ENCODE results near the gene HLCS. TPM values are rescaled to one million over a fixed set of nuclear protein-coding genes. Genes with fewer than 3 reads are reported as not detected.

The HLCS gene
- total RNA-seq, 1 donor from 2014 or later: 10.3 TPM

DNA sequence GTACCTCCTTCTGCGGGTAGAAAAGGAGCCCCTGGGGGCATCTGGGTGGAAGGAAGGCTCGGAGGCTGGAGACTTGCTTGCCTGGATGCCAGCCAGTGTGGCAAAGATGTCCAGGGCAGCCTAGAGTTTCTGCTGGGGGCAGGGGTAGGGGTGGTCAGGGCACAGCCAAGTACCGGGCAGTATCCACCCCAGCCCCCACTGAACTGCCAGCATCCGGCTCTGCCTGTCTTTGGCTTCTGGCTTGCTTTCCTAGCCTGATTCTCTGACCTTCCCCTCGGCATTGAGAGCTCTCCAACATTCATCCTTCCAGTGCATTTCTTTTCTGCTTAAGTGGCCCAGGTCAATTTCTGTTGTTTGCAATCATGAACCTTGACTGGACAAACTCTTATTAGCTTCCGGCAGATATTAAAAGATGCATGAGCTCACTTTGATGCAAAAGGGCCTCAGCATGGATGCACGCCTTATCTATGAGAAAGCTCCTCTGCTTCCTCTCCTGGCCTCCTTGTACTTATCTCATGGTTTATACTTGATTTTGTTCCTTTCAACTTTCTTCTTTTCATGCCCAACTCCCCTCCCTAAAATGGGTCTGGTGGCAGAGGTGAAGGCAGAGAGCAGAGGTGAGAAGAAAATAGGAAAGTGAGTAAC lies 116.9 kb downstream of the HLCS start:
- Histone ChIP-seq H3K9me3 (no peaks in the 10 kb centered on the region), H3K4me1 (no peaks in the 10 kb centered on the region), H3K36me3 (no peaks in the 10 kb centered on the region), H3K27ac (no peak overlapping the region), H3K27me3 (no peaks in the 10 kb centered on the region), H3K4me3 (no peak overlapping the region)
- intact Hi-C loops (cut with DNase I): no loop called here
- TF ChIP-seq, protein P1, sequence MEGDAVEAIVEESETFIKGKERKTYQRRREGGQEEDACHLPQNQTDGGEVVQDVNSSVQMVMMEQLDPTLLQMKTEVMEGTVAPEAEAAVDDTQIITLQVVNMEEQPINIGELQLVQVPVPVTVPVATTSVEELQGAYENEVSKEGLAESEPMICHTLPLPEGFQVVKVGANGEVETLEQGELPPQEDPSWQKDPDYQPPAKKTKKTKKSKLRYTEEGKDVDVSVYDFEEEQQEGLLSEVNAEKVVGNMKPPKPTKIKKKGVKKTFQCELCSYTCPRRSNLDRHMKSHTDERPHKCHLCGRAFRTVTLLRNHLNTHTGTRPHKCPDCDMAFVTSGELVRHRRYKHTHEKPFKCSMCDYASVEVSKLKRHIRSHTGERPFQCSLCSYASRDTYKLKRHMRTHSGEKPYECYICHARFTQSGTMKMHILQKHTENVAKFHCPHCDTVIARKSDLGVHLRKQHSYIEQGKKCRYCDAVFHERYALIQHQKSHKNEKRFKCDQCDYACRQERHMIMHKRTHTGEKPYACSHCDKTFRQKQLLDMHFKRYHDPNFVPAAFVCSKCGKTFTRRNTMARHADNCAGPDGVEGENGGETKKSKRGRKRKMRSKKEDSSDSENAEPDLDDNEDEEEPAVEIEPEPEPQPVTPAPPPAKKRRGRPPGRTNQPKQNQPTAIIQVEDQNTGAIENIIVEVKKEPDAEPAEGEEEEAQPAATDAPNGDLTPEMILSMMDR (IDR thresholded peaks at IDR 0.05): no peak
- TF ChIP-seq POLR2AphosphoS5 (IDR thresholded peaks at IDR 0.05; ENCODE audit: insufficient read depth in 1 of 2, low read depth in 1 of 2) (no peak), POLR2A (IDR thresholded peaks at IDR 0.05) (no peak)
- DNase-seq (ENCODE audit: extremely low spot score in 2 of 2): no peak

DNA sequence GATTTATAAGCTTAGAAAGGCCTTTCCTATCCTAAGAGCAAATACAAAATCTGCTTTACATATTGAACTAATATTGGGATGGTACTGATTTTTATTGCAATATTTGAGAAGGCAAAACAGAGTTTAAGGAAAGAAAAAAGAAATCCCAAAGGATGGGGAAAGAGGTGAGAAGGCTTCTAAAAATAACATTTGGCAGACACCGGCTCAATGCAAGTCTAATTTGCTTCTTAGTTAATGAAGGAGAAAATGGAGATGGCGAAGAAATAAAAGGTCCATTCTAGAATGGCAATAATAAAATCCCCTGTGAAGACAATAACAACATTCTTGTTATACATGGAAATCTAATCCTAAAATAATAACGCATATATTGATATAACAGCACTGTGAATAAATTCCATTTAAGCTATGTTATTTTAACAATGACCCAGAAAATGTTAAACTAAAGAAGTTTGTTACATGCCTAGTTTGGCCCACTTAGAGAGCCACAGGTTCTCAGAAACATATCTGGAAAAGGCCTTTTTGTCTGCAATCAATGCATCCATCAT lies 117.7 kb downstream of the HLCS start:
- TF ChIP-seq POLR2A (IDR thresholded peaks at IDR 0.05) (no peak), POLR2AphosphoS5 (IDR thresholded peaks at IDR 0.05; ENCODE audit: insufficient read depth in 1 of 2, low read depth in 1 of 2) (no peak)
- TF ChIP-seq, protein P1 (IDR thresholded peaks at IDR 0.05): no peak
- no peak overlapping the region for H3K4me3 ChIP-seq
- no peaks in the 10 kb centered on the region for H3K4me1 ChIP-seq
- intact Hi-C loops (cut with DNase I): no loop called here
- no peak overlapping the region for H3K27ac ChIP-seq
- no peaks in the 10 kb centered on the region for H3K9me3 ChIP-seq
- H3K27me3 ChIP-seq: no peaks in the 10 kb centered on the region
- DNase-seq (ENCODE audit: extremely low spot score in 2 of 2): no peak
- no peaks in the 10 kb centered on the region for H3K36me3 ChIP-seq

DNA sequence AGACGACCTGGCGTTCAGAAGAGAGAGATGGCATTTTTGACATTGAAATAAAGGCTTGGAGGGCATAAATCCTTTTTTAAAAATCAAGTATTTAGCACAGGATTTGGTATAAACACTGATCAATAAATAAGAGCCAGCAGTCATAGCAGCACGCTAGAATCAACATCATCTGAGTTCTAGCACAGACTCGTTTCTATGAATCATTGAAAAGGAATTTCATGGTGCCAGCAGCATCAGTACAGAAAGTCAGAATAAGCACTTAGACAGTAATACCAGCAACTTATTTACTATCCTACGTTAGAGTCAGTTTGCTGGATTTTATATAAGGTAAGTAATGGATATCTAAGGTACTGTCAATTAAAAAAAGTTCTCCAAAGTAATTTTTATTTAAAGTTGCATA lies 119.3 kb downstream of the HLCS start:
- Histone ChIP-seq H3K27me3 (no peaks in the 10 kb centered on the region), H3K9me3 (no peaks in the 10 kb centered on the region), H3K27ac (no peak overlapping the region), H3K4me3 (no peak overlapping the region), H3K36me3 (no peaks in the 10 kb centered on the region), H3K4me1 (no peaks in the 10 kb centered on the region)
- DNase-seq (ENCODE audit: extremely low spot score in 2 of 2): no peak
- TF ChIP-seq POLR2AphosphoS5 (IDR thresholded peaks at IDR 0.05; ENCODE audit: insufficient read depth in 1 of 2, low read depth in 1 of 2): peak in 1 of 2 donors; percentile 53
- TF ChIP-seq, protein P1 (IDR thresholded peaks at IDR 0.05): no peak
- intact Hi-C loops (cut with DNase I): no loop called here

DNA sequence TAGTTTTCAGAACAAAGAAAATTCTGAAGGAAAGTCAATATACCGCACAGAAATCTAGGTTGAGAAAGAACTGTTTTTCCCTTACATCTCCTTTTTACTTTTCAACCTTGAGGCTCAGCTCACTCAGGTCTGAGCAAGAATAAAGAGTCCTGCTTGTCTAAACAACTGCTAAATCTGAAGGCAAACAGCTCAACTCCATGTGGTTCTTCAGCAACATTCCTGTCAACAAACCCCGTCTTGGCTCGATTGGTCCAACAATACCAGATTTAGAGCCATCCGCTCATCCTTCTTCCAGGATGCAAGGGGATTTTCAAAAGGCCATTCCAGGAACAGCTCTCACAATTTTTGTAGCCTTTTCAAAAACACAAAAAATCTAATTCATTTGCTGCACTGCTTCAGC lies 119.8 kb downstream of the HLCS start:
- H3K4me3 ChIP-seq: no peak overlapping the region
- intact Hi-C loops (cut with DNase I): no loop called here
- TF ChIP-seq POLR2AphosphoS5 (IDR thresholded peaks at IDR 0.05; ENCODE audit: insufficient read depth in 1 of 2, low read depth in 1 of 2): no peak
- TF ChIP-seq POLR2A (IDR thresholded peaks at IDR 0.05): no peak
- TF ChIP-seq, protein P1 (IDR thresholded peaks at IDR 0.05): no peak
- no peak for DNase-seq (ENCODE audit: extremely low spot score in 2 of 2)
- H3K4me1 ChIP-seq: no peaks in the 10 kb centered on the region
- no peaks in the 10 kb centered on the region for H3K9me3 ChIP-seq
- no peaks in the 10 kb centered on the region for H3K27me3 ChIP-seq
- no peaks in the 10 kb centered on the region for H3K36me3 ChIP-seq
- H3K27ac ChIP-seq: no peak overlapping the region

DNA sequence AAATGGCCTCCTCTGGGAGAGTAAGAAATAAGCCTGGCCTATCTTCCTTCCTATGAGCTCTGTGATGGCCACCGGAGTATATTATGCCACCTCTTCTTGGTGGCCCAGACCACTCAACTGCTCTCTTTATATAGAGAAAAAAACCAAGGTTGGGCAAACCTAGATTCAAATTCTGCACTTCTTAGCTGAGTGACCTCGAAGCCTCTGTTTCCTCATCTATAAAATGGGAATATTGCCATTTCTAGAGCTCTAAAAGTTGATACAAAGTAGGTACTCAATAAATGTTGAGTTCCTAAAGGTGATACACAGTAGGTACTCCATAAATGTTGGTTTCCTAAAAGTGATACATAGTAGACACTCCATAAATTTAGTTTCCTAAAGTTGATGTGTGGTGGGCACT lies 120.7 kb downstream of the HLCS start:
- H3K27ac ChIP-seq: no peak overlapping the region
- DNase-seq (ENCODE audit: extremely low spot score in 2 of 2): no peak
- intact Hi-C loops (cut with DNase I): no loop called here
- no peaks in the 10 kb centered on the region for H3K4me1 ChIP-seq
- TF ChIP-seq, protein P1 (IDR thresholded peaks at IDR 0.05): no peak
- no peak for TF ChIP-seq POLR2AphosphoS5 (IDR thresholded peaks at IDR 0.05; ENCODE audit: insufficient read depth in 1 of 2, low read depth in 1 of 2)
- no peaks in the 10 kb centered on the region for H3K9me3 ChIP-seq
- H3K36me3 ChIP-seq: no peaks in the 10 kb centered on the region
- H3K4me3 ChIP-seq: no peak overlapping the region
- H3K27me3 ChIP-seq: no peaks in the 10 kb centered on the region
